HG03457 (cell line): Measurements from ENCODE around the gene GPR152.
"Not testable (repeated sequence)": the region's sequence is repeated elsewhere in the genome, so short reads cannot be mapped to it uniquely, and the experiment has no call there.

ENCODE experiments used
- ATAC-seq: cut with Tn5 transposase; IDR thresholded peaks from one replicate; pipeline ENCODE4 v1.9.1; 2021; ENCODE audit warnings: moderate number of reproducible peaks; ENCODE audit not compliant: unreplicated experiment

GPR152 gene

GRCh38 chr11:67489203-67489884 lies 36.8 kb upstream of the GPR152 start:
- no peak for ATAC-seq

GRCh38 chr11:67486481-67487195 lies 34.1 kb upstream of the GPR152 start:
- no peak for ATAC-seq

- ATAC-seq: not testable (repeated sequence)
Measured at GRCh38 chr11:67485873-67486361, 33.4 kb upstream of the GPR152 start.

- no peak for ATAC-seq
Measured at GRCh38 chr11:67484847-67485311, 32.4 kb upstream of the GPR152 start.

GRCh38 chr11:67483831-67484665 lies 31.5 kb upstream of the GPR152 start:
- no peak for ATAC-seq

- peak; percentile 54 for ATAC-seq
Measured at GRCh38 chr11:67482827-67483798, 30.6 kb upstream of the GPR152 start, which contains the start of gene AIP. AIP (plus strand) TSS chr11:67483026; CDS start chr11:67483159, 133 bp downstream.

- ATAC-seq: no peak
Measured at GRCh38 chr11:67482275-67482826, 29.8 kb upstream of the GPR152 start.

GRCh38 chr11:67477344-67478050 lies 25.0 kb upstream of the GPR152 start:
- not testable (repeated sequence) for ATAC-seq

- ATAC-seq: not testable (repeated sequence)
Measured at GRCh38 chr11:67476692-67477091, 24.2 kb upstream of the GPR152 start.

- no peak for ATAC-seq
Measured at GRCh38 chr11:67472882-67473281, 20.4 kb upstream of the GPR152 start.

- no peak for ATAC-seq
Measured at GRCh38 chr11:67470337-67471002, 17.9 kb upstream of the GPR152 start.

GRCh38 chr11:67469508-67469811 lies 16.9 kb upstream of the GPR152 start:
- no peak for ATAC-seq

GRCh38 chr11:67468759-67469507 lies 16.4 kb upstream of the GPR152 start, which contains the start of gene TMEM134:
TMEM134 (minus strand) TSS chr11:67469251; CDS start chr11:67469192, 59 bp downstream.
- ATAC-seq: no peak

GRCh38 chr11:67468456-67468758 lies 15.9 kb upstream of the GPR152 start:
- ATAC-seq: no peak

GRCh38 chr11:67468056-67468455 lies 15.5 kb upstream of the GPR152 start:
- ATAC-seq: no peak

- no peak for ATAC-seq
Measured at GRCh38 chr11:67466962-67467771, 14.6 kb upstream of the GPR152 start.

GRCh38 chr11:67466367-67466766 lies 13.8 kb upstream of the GPR152 start:
- ATAC-seq: no peak
